ENCODE measurements around the gene TBC1D4. TPM values are rescaled to one million over a fixed set of nuclear protein-coding genes. Genes with fewer than 3 reads are reported as not detected.

TBC1D4 gene
- polyA plus RNA-seq, 1 of the 3 experiments (the other 2 are of a cell fraction) = 8.8 TPM

GRCh38 chr13:75236774-75237173, 245.2 kb downstream of the TBC1D4 start:
- 46% methylated on average over 3 of the region's 3 CpGs for WGBS (ENCODE audit: low lambda C conversion rate)
- H3K9me3 ChIP-seq = no peaks in the 10 kb centered on the region
- no peak overlapping the region for H3K4me2 ChIP-seq
- CTCF ChIA-PET = no interaction called here
- H3K9ac ChIP-seq = no peak overlapping the region
- no peak overlapping the region for H3K4me3 ChIP-seq (ENCODE audit: low read depth in 2 of 2, low read length in 1 of 2)
- H3K36me3 ChIP-seq (replicated peaks in 1 of 2; ENCODE audit: control insufficient read depth in 1 of 2, insufficient read depth in 2 of 2, low read length in 1 of 2) = no peaks in the 10 kb centered on the region
- no peaks in the 10 kb centered on the region; the same call in 1 of the 2 replicates for H3K27me3 ChIP-seq (ENCODE audit: insufficient read depth)
- POLR2A ChIA-PET = no interaction called here
- H3K27ac ChIP-seq (ENCODE audit: low read depth in 2 of 2, low read length in 1 of 2) = no peak overlapping the region
- TF ChIP-seq USF2 (IDR thresholded peaks at IDR 0.05; ENCODE audit: borderline replicate concordance, low read depth, low read length) (no peak), TCF12 (IDR thresholded peaks at IDR 0.05) (no peak), REST (IDR thresholded peaks at IDR 0.05; ENCODE audit: low read depth, low read length) (no peak), MEF2A (IDR thresholded peaks at IDR 0.05; ENCODE audit: borderline replicate concordance, low read depth) (no peak), TEAD4 (IDR thresholded peaks at IDR 0.05; ENCODE audit: borderline replicate concordance, insufficient read depth) (no peak), CTCF (IDR thresholded peaks at IDR 0.05) (no peak), FOSL2 (IDR thresholded peaks at IDR 0.05; ENCODE audit: borderline replicate concordance, low read depth) (peak; percentile 39; the same call in 1 of the 2 replicates), JUND (IDR thresholded peaks at IDR 0.05) (peak; percentile 31; the same call in 1 of the 2 replicates), RXRA (IDR thresholded peaks at IDR 0.05; ENCODE audit: borderline replicate concordance, low read depth) (no peak), PBX3 (IDR thresholded peaks at IDR 0.05) (peak; percentile 25; the same call in 1 of the 2 replicates), GABPA (IDR thresholded peaks at IDR 0.05; ENCODE audit: low read depth) (no peak), GATA2 (CRISPR knock-in tag; IDR thresholded peaks at IDR 0.05) (no peak), USF1 (IDR thresholded peaks at IDR 0.05; ENCODE audit: borderline replicate concordance, low read depth) (no peak), RCOR1 (IDR thresholded peaks at IDR 0.05; ENCODE audit: low read length) (no peak), NFIC (IDR thresholded peaks at IDR 0.05; ENCODE audit: borderline replicate concordance) (no peak), MXI1 (IDR thresholded peaks at IDR 0.05; ENCODE audit: low read depth, low read length) (no peak), EZH2phosphoT487 (IDR thresholded peaks at IDR 0.05; ENCODE audit: borderline replicate concordance, low read depth) (no peak), RFX5 (IDR thresholded peaks at IDR 0.05; ENCODE audit: low read length) (no peak), TAF1 (IDR thresholded peaks at IDR 0.05; ENCODE audit: borderline replicate concordance, low read depth, low read length) (no peak), FOXJ3 (CRISPR knock-in tag; IDR thresholded peaks at IDR 0.05) (no peak)
- no peaks in the 10 kb centered on the region for H3F3A ChIP-seq (replicated peaks; ENCODE audit: insufficient read depth)
- no peak for DNase-seq
- no peaks in the 10 kb centered on the region for H4K20me1 ChIP-seq (ENCODE audit: insufficient read depth)
- H2AFZ ChIP-seq (ENCODE audit: low read depth) = no peak overlapping the region
- no peaks in the 10 kb centered on the region for H3K4me1 ChIP-seq (ENCODE audit: control insufficient read depth in 1 of 2, insufficient read depth in 2 of 2, low read depth in 1 of 2, low read length in 1 of 2)
- no peaks in the 10 kb centered on the region for H3K9me2 ChIP-seq
- no peaks in the 10 kb centered on the region for H3K79me2 ChIP-seq (ENCODE audit: insufficient read depth)

Measured in SK-N-SH (cell line).